ENCODE results near the gene TAPT1. TPM values are rescaled to one million over a fixed set of nuclear protein-coding genes. Genes with fewer than 3 reads are reported as not detected.

Gene TAPT1
- total RNA-seq, 1 experiment from 2014 or later, result 22.0 TPM

DNA sequence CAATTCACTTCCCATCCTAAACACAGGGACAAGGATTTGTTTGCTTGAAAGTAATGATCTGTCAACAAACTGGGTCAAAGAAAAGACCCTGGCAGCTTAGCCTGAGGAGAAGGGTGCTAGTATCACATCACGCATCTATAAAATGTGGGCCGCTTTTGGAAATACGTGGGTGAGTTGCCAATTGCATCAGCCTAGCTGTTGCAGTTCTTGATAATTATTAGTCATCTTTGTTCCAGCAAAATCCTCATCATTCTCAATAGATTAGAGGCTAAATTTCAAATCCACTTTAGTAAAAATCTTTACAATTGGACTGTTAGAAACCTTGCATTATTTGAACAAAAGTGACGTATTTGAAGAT lies 33.6 kb upstream of the TAPT1 start:
- no peaks in the 10 kb centered on the region for H3K27me3 Mint-ChIP-seq (ENCODE audit: insufficient read depth, unreplicated experiment)

DNA sequence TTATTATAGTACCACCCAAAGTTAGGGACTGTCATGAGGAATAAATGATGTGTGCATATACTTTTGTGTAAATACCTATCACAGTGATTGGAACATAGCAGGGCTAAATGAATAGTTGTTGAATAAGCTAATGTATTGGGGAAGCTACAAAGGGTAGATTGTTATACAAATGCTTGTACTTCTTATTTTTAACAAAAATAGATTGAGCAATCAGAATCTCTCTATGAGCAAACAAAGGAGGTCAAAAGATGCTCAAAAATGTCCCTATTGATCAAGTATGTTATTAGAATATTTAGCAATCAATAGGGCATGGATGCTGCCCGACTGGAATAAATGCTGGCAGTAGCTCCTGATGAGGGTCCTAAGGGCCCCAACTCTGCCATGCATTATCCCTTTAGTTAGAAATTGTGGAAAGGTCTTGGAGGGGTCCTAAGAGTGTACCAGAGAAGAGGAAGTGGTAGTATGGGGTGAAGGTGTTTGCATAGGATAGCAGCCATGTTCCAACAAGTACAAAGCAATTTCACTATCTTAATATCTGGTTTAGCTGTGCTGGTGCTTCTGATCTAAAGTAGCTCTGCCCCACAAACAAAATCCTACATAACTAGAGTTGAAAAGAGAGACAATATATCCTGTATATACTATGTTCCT lies 33.1 kb upstream of the TAPT1 start:
- CTCF ChIA-PET, result interaction anchor here (0.8 to 2.8 kb wide), 4 partner anchors 21 to 304 kb away, joined by 3 to 10 read pairs (median 4); no protein-coding TSS in a partner anchor
- DNase-seq (ENCODE audit: unreplicated experiment), result no peak
- intact Hi-C loops (cut with micrococcal nuclease), result no loop called here
- TF ChIP-seq, protein P1, sequence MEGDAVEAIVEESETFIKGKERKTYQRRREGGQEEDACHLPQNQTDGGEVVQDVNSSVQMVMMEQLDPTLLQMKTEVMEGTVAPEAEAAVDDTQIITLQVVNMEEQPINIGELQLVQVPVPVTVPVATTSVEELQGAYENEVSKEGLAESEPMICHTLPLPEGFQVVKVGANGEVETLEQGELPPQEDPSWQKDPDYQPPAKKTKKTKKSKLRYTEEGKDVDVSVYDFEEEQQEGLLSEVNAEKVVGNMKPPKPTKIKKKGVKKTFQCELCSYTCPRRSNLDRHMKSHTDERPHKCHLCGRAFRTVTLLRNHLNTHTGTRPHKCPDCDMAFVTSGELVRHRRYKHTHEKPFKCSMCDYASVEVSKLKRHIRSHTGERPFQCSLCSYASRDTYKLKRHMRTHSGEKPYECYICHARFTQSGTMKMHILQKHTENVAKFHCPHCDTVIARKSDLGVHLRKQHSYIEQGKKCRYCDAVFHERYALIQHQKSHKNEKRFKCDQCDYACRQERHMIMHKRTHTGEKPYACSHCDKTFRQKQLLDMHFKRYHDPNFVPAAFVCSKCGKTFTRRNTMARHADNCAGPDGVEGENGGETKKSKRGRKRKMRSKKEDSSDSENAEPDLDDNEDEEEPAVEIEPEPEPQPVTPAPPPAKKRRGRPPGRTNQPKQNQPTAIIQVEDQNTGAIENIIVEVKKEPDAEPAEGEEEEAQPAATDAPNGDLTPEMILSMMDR (IDR thresholded peaks at IDR 0.05; ENCODE audit: unreplicated experiment), result no peak
- Mint-ChIP-seq H3K27ac (ENCODE audit: low read depth, unreplicated experiment) (no peak overlapping the region), H3K27me3 (ENCODE audit: insufficient read depth, unreplicated experiment) (no peaks in the 10 kb centered on the region), H3K9me3 (ENCODE audit: unreplicated experiment) (no peaks in the 10 kb centered on the region), H3K36me3 (ENCODE audit: insufficient read depth, unreplicated experiment) (no peaks in the 10 kb centered on the region), H3K4me3 (ENCODE audit: unreplicated experiment) (no peak overlapping the region), H3K4me1 (ENCODE audit: insufficient read depth, unreplicated experiment) (peaks cover 3% of the 10 kb centered on the region)
- BruUV-seq (replicated peaks), result no TSS peak
- POLR2A ChIA-PET, result interaction anchor here (0.8 to 1.5 kb wide), 2 partner anchors 9 to 43 kb away, joined by 3 read pairs; no protein-coding TSS in a partner anchor

More for the DNA sequence above, 33.6 kb upstream of the TAPT1 start:
- H3K9me3 Mint-ChIP-seq (ENCODE audit: unreplicated experiment), result no peaks in the 10 kb centered on the region
- no peaks in the 10 kb centered on the region for H3K4me1 Mint-ChIP-seq (ENCODE audit: insufficient read depth, unreplicated experiment)
- H3K4me3 Mint-ChIP-seq (ENCODE audit: unreplicated experiment), result no peak overlapping the region
- ChIA-PET POLR2A (interaction anchor here (1.5 kb wide), 1 partner anchor 10 kb away, joined by 3 read pairs; no protein-coding TSS in a partner anchor), CTCF (interaction anchor here (0.8 to 2.8 kb wide), 3 partner anchors 63 to 304 kb away, joined by 3 to 10 read pairs (median 3); no protein-coding TSS in a partner anchor)
- DNase-seq (ENCODE audit: unreplicated experiment), result peak; percentile 41
- H3K36me3 Mint-ChIP-seq (ENCODE audit: insufficient read depth, unreplicated experiment), result no peaks in the 10 kb centered on the region
- no peak overlapping the region for H3K27ac Mint-ChIP-seq (ENCODE audit: low read depth, unreplicated experiment)
- TF ChIP-seq, protein P1 (IDR thresholded peaks at IDR 0.05; ENCODE audit: unreplicated experiment), result no peak
- intact Hi-C loops (cut with micrococcal nuclease), result loop anchor here (2.0 to 10.0 kb wide), 4 partner anchors 33 to 453 kb away; partner anchors contain the start of gene TAPT1
- no TSS peak for BruUV-seq (replicated peaks)

DNA sequence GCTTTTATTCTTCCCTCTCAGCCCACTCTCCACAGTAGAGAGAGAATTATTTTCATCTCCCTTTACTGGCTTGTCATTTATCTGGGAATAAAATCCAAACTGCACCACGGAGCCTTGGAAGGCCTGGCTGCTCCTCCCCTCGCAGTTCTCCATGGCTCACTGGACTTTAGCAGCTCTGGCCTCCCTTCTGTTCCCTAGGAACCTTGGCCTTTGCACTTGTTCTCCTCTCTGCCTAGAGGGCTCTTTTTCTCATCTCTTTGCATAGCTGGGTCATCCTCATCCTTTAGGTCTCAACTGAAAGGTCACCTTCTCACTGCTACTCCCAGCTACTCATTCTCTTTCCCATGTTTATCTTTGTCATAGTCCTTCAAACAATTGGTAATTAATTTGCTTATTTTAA lies 31.3 kb upstream of the TAPT1 start:
- no peak for DNase-seq (ENCODE audit: unreplicated experiment)
- Mint-ChIP-seq H3K4me1 (ENCODE audit: insufficient read depth, unreplicated experiment) (peaks cover 21% of the 10 kb centered on the region), H3K27me3 (ENCODE audit: insufficient read depth, unreplicated experiment) (no peaks in the 10 kb centered on the region), H3K9me3 (ENCODE audit: unreplicated experiment) (peaks cover 8% of the 10 kb centered on the region), H3K27ac (ENCODE audit: low read depth, unreplicated experiment) (no peak overlapping the region), H3K4me3 (ENCODE audit: unreplicated experiment) (no peak overlapping the region), H3K36me3 (ENCODE audit: insufficient read depth, unreplicated experiment) (no peaks in the 10 kb centered on the region)
- BruUV-seq (replicated peaks), result no TSS peak
- POLR2A ChIA-PET, result interaction anchor here (0.6 to 1.6 kb wide), 2 partner anchors 24 to 32 kb away, joined by 3 read pairs; no protein-coding TSS in a partner anchor
- CTCF ChIA-PET, result interaction anchor here (0.6 to 2.8 kb wide), 6 partner anchors 19 to 230 kb away, joined by 3 to 10 read pairs (median 3); no protein-coding TSS in a partner anchor
- TF ChIP-seq, protein P1 (IDR thresholded peaks at IDR 0.05; ENCODE audit: unreplicated experiment), result no peak
- intact Hi-C loops (cut with micrococcal nuclease), result no loop called here

DNA sequence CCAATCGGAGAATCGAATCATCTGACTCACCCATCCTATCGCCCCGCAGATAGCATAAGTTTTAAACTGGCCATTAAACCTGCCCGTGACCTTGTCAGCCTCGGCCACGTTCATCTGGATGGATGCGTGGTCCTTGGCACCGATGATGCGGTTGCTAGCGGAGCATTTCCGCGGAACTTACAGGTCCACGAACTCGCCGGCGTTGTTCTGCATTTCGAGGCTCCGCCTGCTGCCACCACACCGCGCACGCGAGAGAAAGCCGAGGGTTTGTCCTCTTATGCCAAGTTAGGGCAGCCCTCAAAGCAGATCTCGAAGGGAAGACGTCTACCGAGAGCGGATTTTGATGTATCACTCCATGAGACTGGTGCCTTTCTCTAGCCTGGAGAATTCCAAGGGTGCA lies 30.1 kb upstream of the TAPT1 start:
- ChIA-PET POLR2A (no interaction called here), CTCF (interaction anchor here (0.6 kb wide), 1 partner anchor 9 kb away, joined by 4 read pairs; no protein-coding TSS in a partner anchor)
- BruUV-seq (replicated peaks), result no TSS peak
- Mint-ChIP-seq H3K36me3 (ENCODE audit: insufficient read depth, unreplicated experiment) (no peaks in the 10 kb centered on the region), H3K27ac (ENCODE audit: low read depth, unreplicated experiment) (no peak overlapping the region), H3K4me1 (ENCODE audit: insufficient read depth, unreplicated experiment) (peaks cover 21% of the 10 kb centered on the region), H3K4me3 (ENCODE audit: unreplicated experiment) (no peak overlapping the region), H3K27me3 (ENCODE audit: insufficient read depth, unreplicated experiment) (no peaks in the 10 kb centered on the region), H3K9me3 (ENCODE audit: unreplicated experiment) (peaks cover 8% of the 10 kb centered on the region)
- no peak for DNase-seq (ENCODE audit: unreplicated experiment)
- TF ChIP-seq, protein P1 (IDR thresholded peaks at IDR 0.05; ENCODE audit: unreplicated experiment), result no peak
- intact Hi-C loops (cut with micrococcal nuclease), result no loop called here
